Gastroesophageal sphincter (tissue), 4 donors: ENCODE measurements around the gene SLC15A5. TPM values are rescaled to one million over a fixed set of nuclear protein-coding genes. Genes with fewer than 3 reads are reported as not detected.
A peak's percentile ranks its signal among the peaks of the same experiment; 100 is the strongest.

Experiments used
- ATAC-seq: fragments of 150-250 bp; one replicate; pipeline ENCODE4 v1.9.1; 2016; ENCODE audit warnings: mild to moderate bottlenecking, moderate library complexity
- H3K27ac ChIP-seq, 4 donors: fragments of 200-600 bp; sonication (generic) in 3 of 4; 1 replicate in 3 of 4; 2 replicates in 1 of 4; pipeline ENCODE4 v1.5.1; 2016 to 2019
- H3K27me3 ChIP-seq: fragments of 200-600 bp; sonication (generic); one replicate; pipeline ENCODE4 v1.5.1; 2019
- H3K36me3 ChIP-seq, 2 donors: fragments of 200-600 bp; sonication (generic); one replicate each; pipeline ENCODE4 v1.5.1; 2019; ENCODE audit warnings: control low read depth in 1 of 2
- H3K4me1 ChIP-seq, 3 donors: fragments of 200-600 bp; sonication (generic); 1 replicate in 2 of 3; 2 replicates in 1 of 3; pipeline ENCODE4 v1.5.1; 2016 to 2019; ENCODE audit warnings: control low read depth in 2 of 3
- H3K4me3 ChIP-seq, 2 donors: fragments of 200-600 bp; sonication (generic); one replicate each; pipeline ENCODE4 v1.5.1; 2019; ENCODE audit warnings: mild to moderate bottlenecking in 1 of 2, moderate library complexity in 1 of 2
- H3K9me3 ChIP-seq, 3 donors: fragments of 200-600 bp; sonication (generic); one replicate each; pipeline ENCODE4 v1.5.1; 2017 to 2019; ENCODE audit warnings: control low read depth in 2 of 3
- CTCF ChIP-seq, 4 experiments: fragments of 200-600 bp in 2 of 4; fragments of 450-650 bp in 2 of 4; sonication (generic) in 1 of 4; IDR thresholded peaks; one replicate each; pipeline ENCODE4 v1.5.1; 2017 to 2019; ENCODE audit warnings: antibody characterized with exemption in 4 of 4, mild to moderate bottlenecking in 2 of 4, moderate library complexity in 2 of 4
- EP300 ChIP-seq: sonication (generic); formaldehyde crosslinking; IDR thresholded peaks from one replicate; pipeline ENCODE4 v1.6.1; 2017; ENCODE audit warnings: antibody characterized with exemption, mild to moderate bottlenecking
- POLR2A ChIP-seq, 2 donors: fragments of 450-650 bp; IDR thresholded peaks; one replicate each; pipeline ENCODE4 v1.6.1; 2017; ENCODE audit warnings: antibody characterized with exemption in 2 of 2, mild to moderate bottlenecking in 2 of 2, moderate library complexity in 1 of 2
- POLR2AphosphoS5 ChIP-seq: sonication (generic); formaldehyde crosslinking; IDR thresholded peaks from one replicate; pipeline ENCODE4 v1.6.1; 2017; ENCODE audit warnings: antibody characterized with exemption
- WGBS, 2 donors: methylation state at CpG; one replicate each; pipeline ENCODE4 v1.1.5; 2018; ENCODE audit warnings: low coverage in 1 of 2; 5-methylcytosine and 5-hydroxymethylcytosine counted together
- total RNA-seq, 4 donors: library from RNA; depleted of rRNA; stranded (reverse); fragments of >200 nt; gene quantifications; one replicate each; pipeline ENCODE4 v1.1.0, GENCODE V29; 2016

Gene SLC15A5
- total RNA-seq, 4 donors from 2014 or later, result not detected

- WGBS, 2 donors, result 79 to 100% methylated on average over 1 of the region's 1 CpG
Measured at GRCh38 chr12:16323010-16323409, 45.5 kb upstream of the SLC15A5 start.

GRCh38 chr12:16310934-16311333, 33.4 kb upstream of the SLC15A5 start:
- Histone ChIP-seq H3K4me3 (no peak overlapping the region), H3K4me1 (no peaks in the 10 kb centered on the region), H3K36me3 (no peaks in the 10 kb centered on the region), H3K27me3 (no peaks in the 10 kb centered on the region), H3K27ac (no peak overlapping the region), H3K9me3 (peaks cover 0 to 22% (median 0%) of the 10 kb centered on the region in 3 donors)
- TF ChIP-seq CTCF (IDR thresholded peaks at IDR 0.05) (no peak), POLR2AphosphoS5 (no peak), EP300 (no peak), POLR2A (IDR thresholded peaks at IDR 0.05) (no peak)
- no peak for ATAC-seq
- WGBS, 2 donors, result 38% methylated on average over 1 of the region's 1 CpG; no CpG with 5 or more reads in 1 of the 2 donors

More at GRCh38 chr12:16323010-16323409, 45.5 kb upstream of the SLC15A5 start:
- H3K4me1 ChIP-seq, result no peaks in the 10 kb centered on the region
- H3K4me3 ChIP-seq, result no peak overlapping the region
- H3K27ac ChIP-seq, result no peak overlapping the region
- no peaks in the 10 kb centered on the region for H3K36me3 ChIP-seq
- no peak for TF ChIP-seq POLR2AphosphoS5
- TF ChIP-seq CTCF (IDR thresholded peaks at IDR 0.05), result no peak
- no peak for TF ChIP-seq EP300
- no peak for TF ChIP-seq POLR2A (IDR thresholded peaks at IDR 0.05)
- H3K27me3 ChIP-seq, result no peaks in the 10 kb centered on the region
- ATAC-seq, result no peak
- H3K9me3 ChIP-seq, result no peaks in the 10 kb centered on the region

- Histone ChIP-seq H3K4me3 (no peak overlapping the region), H3K27me3 (no peaks in the 10 kb centered on the region), H3K4me1 (no peaks in the 10 kb centered on the region), H3K27ac (no peak overlapping the region), H3K9me3 (peaks cover 0 to 22% (median 0%) of the 10 kb centered on the region in 3 donors), H3K36me3 (no peaks in the 10 kb centered on the region)
- WGBS, 2 donors, result 48 to 62% methylated on average over 3 of the region's 3 CpGs
- no peak for TF ChIP-seq CTCF (IDR thresholded peaks at IDR 0.05)
- no peak for TF ChIP-seq POLR2A (IDR thresholded peaks at IDR 0.05)
- no peak for TF ChIP-seq EP300
- TF ChIP-seq POLR2AphosphoS5, result no peak
- ATAC-seq, result peak; percentile 46
Measured at GRCh38 chr12:16307856-16308475, 30.5 kb upstream of the SLC15A5 start.

GRCh38 chr12:16303939-16304338, 26.5 kb upstream of the SLC15A5 start:
- 28 to 49% methylated on average over 2 of the region's 2 CpGs for WGBS, 2 donors
- no peak for ATAC-seq
- TF ChIP-seq EP300, result no peak
- no peak for TF ChIP-seq POLR2AphosphoS5
- TF ChIP-seq CTCF (IDR thresholded peaks at IDR 0.05), result no peak
- TF ChIP-seq POLR2A (IDR thresholded peaks at IDR 0.05), result no peak
- Histone ChIP-seq H3K4me3 (no peak overlapping the region), H3K4me1 (no peaks in the 10 kb centered on the region), H3K9me3 (peaks cover 0 to 8% (median 0%) of the 10 kb centered on the region in 3 donors), H3K27ac (no peak overlapping the region), H3K27me3 (no peaks in the 10 kb centered on the region), H3K36me3 (no peaks in the 10 kb centered on the region)

GRCh38 chr12:16300736-16301135, 23.3 kb upstream of the SLC15A5 start:
- H3K27me3 ChIP-seq, result no peaks in the 10 kb centered on the region
- TF ChIP-seq CTCF (IDR thresholded peaks at IDR 0.05), result no peak
- TF ChIP-seq POLR2AphosphoS5, result no peak
- TF ChIP-seq EP300, result no peak
- no peak for TF ChIP-seq POLR2A (IDR thresholded peaks at IDR 0.05)
- no peaks in the 10 kb centered on the region for H3K9me3 ChIP-seq
- peak; percentile 83 for ATAC-seq
- H3K4me3 ChIP-seq, result no peak overlapping the region
- H3K4me1 ChIP-seq, result no peaks in the 10 kb centered on the region
- whole genome bisulfite sequencing, 2 donors, result 47 to 86% methylated on average over 7 of the region's 7 CpGs
- H3K27ac ChIP-seq, result peak overlapping the region in 3 of 4 donors; percentile 37 to 55 (median 44)
- H3K36me3 ChIP-seq, result no peaks in the 10 kb centered on the region
